Activated CD8-positive, alpha-beta memory T cell treated with anti-CD3 and anti-CD28 coated beads for 1 hour (primary cell): ENCODE measurements around the gene PAQR6.

ENCODE experiments used
- DNase-seq, 2 donors: peaks; one replicate each; pipeline ENCODE4 v3.0.0-alpha.2; 2020; ENCODE audit warnings: low read depth in 1 of 2; ENCODE audit errors: extremely low read depth in 1 of 2

PAQR6 gene

GRCh38 chr1:156247460-156248322 is at the start of gene PAQR6:
Gene PAQR6 (minus strand): TSS chr1:156248056. CDS start chr1:156246731, 1,325 bp downstream.
- no peak for DNase-seq

GRCh38 chr1:156295391-156295947 is 47.6 kb upstream of the PAQR6 start, which contains the start of gene GLMP:
Gene GLMP (minus strand): TSS chr1:156295679. CDS start chr1:156295645, 34 bp downstream.
- DNase-seq, result peak in 1 of 2 donors; percentile 32

- no peak for DNase-seq
Measured at GRCh38 chr1:156293895-156294294, 46.0 kb upstream of the PAQR6 start.

GRCh38 chr1:156293098-156293434 is 45.2 kb upstream of the PAQR6 start:
- DNase-seq, result no peak

GRCh38 chr1:156291226-156292061 is 43.6 kb upstream of the PAQR6 start:
- DNase-seq, result peak in 1 of 2 donors; percentile 9

DNA sequence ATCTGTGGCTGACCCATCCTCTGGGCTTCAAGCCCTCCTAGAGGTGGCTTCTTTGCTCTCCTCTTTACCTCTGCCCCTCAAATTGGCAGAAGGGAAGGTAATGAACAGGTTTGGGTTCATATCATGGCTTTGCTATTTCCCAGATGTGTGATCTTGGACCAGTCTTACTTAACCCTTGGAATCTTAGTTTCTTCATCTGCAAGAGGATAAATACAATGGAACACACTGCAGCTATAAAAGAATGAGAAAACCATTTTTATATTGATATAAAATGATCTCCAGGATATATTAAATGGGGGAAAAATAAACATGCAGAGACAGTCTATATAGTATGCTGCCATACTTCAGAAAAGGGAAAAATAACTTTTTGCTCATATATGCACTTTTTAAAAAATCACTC is 42.0 kb upstream of the PAQR6 start:
- DNase-seq, result no peak

- no peak for DNase-seq
Measured at GRCh38 chr1:156286061-156286460, 38.2 kb upstream of the PAQR6 start.

- no peak for DNase-seq
Measured at GRCh38 chr1:156285437-156285836, 37.6 kb upstream of the PAQR6 start.

- DNase-seq, result no peak
Measured at GRCh38 chr1:156284757-156285156, 36.9 kb upstream of the PAQR6 start.

GRCh38 chr1:156284112-156284511 is 36.3 kb upstream of the PAQR6 start, which contains the start of gene TMEM79:
Gene TMEM79 (plus strand): TSS chr1:156284325. CDS start chr1:156285227, 902 bp downstream.
- DNase-seq, result no peak

- DNase-seq, result no peak
Measured at GRCh38 chr1:156283521-156283920, 35.7 kb upstream of the PAQR6 start.

DNA sequence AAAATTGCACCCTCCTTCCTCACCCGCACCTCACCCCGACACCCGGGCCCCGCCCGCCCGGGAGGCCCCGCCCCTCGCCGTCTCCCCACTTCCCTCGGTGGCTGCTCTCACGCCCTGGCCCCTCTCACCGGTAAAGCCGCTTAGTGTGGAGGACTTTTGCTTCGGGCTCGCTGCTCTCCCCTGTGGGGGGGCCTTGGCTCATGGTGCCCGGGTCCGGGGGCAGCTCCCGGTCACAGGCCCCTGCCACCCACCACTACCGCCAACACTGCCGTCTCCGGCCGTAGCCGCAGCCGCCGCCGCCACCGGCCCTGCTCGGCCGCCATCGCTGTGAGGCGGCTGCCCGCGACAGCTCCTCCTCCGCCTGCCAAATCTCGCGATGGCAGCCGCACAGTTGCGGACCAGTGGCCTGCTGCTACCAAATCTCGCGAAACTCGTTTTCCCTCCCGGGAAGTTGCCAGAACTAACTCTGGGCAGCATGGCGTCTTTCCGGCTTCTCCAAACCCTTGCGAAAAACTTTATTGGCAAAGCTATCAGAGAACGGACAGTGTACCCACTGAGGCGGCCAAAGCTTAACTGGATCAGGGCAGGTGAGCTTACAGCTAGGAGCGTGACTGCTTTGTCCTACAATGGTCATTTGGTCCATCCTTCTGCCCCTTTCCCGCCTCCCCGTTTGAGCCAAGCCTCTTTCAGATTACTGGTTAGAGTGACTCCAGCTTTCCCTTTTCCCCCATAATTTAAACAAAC is 34.8 kb upstream of the PAQR6 start, which contains the start of gene SMG5:
Gene SMG5 (minus strand): TSS at position 347 of the 744 bp plus-strand sequence. CDS start 145 bp downstream, at position 202.
- peak; percentile 85 to 92 for DNase-seq

DNA sequence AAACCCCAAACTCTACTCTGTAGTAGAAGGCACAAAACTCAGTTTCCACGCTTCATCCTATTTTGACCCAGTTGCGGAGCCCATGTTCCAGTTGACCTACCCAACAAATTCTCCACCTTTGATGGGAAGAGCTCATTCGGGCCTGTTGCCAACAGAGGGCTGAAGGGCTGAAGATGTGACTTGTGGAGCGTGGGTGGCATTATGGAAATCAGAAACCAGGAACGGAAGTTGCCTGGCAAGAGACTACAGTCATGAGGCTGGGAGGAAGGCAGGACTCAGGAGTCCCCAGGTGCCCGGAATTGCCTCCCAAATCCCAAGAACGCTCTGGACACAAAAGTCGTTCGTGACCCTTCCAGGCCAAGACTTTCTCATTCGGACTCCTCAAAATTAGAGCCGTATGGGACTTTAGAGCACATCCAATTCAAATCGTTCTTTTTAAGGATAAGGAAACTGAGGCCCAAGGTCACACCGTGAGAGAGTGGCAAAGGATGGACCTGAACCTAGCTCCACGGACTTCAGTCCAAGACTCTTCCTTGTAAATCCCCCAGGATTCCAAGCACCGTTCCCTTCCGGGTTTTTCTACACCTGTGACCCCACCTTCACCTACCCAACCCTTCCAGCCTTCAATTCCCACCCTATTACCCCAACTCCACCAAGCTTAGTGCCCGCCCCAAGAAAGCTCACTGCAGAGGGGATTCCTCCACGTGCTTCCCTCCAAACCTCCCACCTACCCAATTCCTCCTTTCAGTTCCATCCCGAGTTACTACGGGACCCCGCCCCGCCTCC is 34.0 kb upstream of the PAQR6 start:
- no peak for DNase-seq

GRCh38 chr1:156281281-156281680 is 33.4 kb upstream of the PAQR6 start:
- no peak for DNase-seq

DNA sequence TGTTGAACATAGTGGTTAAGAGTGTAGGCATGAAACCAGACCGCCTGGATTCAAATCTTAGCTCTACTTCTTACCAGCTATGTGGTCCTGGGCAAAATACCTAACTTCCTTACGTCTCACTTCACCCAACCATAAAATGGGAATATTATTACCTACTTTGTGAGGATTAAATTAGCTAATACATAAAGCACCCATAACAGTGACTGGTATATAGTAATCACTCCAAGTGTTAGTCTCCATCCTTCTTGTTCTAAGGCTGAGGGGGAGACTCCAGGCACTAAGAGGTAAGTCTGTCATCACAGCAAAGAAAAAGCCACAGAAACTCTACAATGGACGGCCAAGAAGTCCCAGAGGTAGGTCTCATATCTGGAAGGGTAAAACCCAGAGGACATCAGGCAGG is 32.0 kb upstream of the PAQR6 start:
- no peak for DNase-seq

DNA sequence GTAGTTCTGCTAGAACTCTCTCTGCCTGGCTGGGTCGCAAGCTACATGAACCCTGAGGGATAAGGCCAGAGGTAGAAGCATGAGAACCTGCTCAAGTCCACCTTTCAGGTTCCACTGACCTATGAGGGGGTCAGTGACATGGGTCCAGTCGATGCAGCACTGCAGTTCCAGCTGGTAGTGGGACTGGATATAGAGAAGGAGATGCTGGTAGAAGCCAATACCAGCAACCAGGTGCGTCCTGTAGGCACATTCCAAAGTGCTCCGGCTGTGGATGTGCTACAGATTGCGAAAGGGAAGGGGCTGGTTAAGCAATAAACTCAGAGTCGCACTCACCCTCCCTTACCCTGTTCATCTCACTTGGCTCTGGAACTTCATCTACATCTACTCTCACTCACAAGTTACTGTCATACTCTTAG is 29.1 kb upstream of the PAQR6 start:
- DNase-seq, result no peak

DNA sequence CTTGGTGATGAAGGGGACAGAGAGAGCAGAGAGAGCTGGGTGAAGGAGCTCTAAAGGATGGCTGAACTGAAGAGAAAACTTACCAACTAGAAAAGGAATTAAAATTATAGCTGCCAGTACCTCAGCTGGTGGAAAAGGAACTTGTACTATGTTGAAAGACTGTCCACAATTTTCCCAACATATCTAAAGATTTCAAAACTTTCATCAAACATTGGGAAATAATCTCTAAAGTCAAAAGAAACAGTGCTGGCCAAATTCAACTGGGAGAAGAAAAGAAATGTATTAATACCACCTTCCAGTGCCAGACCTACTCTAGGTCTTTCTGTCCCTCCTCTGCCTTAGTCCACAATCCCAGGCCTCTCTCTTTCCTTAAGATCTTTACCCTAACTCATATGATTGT is 28.7 kb upstream of the PAQR6 start:
- no peak for DNase-seq

GRCh38 chr1:156270314-156270713 is 22.5 kb upstream of the PAQR6 start:
- no peak for DNase-seq

DNA sequence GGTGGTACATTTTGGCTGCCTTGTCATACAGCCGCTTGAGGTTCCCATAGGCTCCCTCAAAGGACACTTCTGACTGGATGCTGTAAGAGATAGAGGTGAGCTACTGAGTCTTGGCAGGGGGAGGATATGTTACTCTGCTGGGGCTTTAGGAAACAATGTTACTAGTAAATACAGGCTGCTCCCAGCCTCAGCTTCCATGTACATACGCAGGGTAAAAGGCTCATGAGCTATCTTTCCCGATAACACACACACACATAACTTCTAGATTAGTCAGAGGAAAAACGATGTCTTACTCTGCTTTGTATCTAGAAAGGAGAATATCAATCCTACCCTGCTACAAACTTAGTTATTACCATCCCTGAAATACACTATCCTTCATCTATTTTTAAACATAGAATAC is 20.5 kb upstream of the PAQR6 start:
- DNase-seq, result no peak

- no peak for DNase-seq
Measured at GRCh38 chr1:156266051-156266450, 18.2 kb upstream of the PAQR6 start.
